GM21367 (cell line): ENCODE results near the gene POU6F1.

Source experiments
- ATAC-seq: cut with Tn5 transposase; IDR thresholded peaks from one replicate; pipeline ENCODE4 v1.9.1; 2021; ENCODE audit not compliant: unreplicated experiment

The POU6F1 gene

GRCh38 chr12:51162217-51162616 is 55.6 kb downstream of the POU6F1 start:
- ATAC-seq = no peak

- no peak for ATAC-seq
Observed at GRCh38 chr12:51160814-51161459, 56.9 kb downstream of the POU6F1 start.

GRCh38 chr12:51156245-51156765 is 61.6 kb downstream of the POU6F1 start:
- ATAC-seq = no peak

GRCh38 chr12:51152953-51153352 is 64.9 kb downstream of the POU6F1 start:
- no peak for ATAC-seq

- ATAC-seq = no peak
Observed at GRCh38 chr12:51150777-51151176, 67.1 kb downstream of the POU6F1 start.

GRCh38 chr12:51147309-51147708 is 70.6 kb downstream of the POU6F1 start:
- ATAC-seq = no peak

- no peak for ATAC-seq
Observed at GRCh38 chr12:51139292-51139844, 78.5 kb downstream of the POU6F1 start.
